ENCODE data around the gene CENPP.

GRCh38 chr9:92618633-92619225 is 293.0 kb downstream of the CENPP start:
- TF ChIP-seq CTCF (conservative IDR thresholded peaks at IDR 0.05; ENCODE audit: low read depth, low read length) (no peak), EZH2 (IDR thresholded peaks at IDR 0.05; ENCODE audit: low read length, unreplicated experiment) (no peak)

Measured in PC-3 (cell line).